ENCODE measurements around the gene ERGIC1.

ERGIC1 gene

GRCh38 chr5:172906436-172906835, 72.4 kb downstream of the ERGIC1 start:
- Histone ChIP-seq H3K79me2 (ENCODE audit: insufficient read depth, low read length) (no peaks in the 10 kb centered on the region), H3K36me3 (ENCODE audit: low read length) (no peaks in the 10 kb centered on the region), H3K9me3 (ENCODE audit: insufficient read depth, low read length) (no peaks in the 10 kb centered on the region), H4K20me1 (ENCODE audit: low read depth, low read length) (no peaks in the 10 kb centered on the region), H3F3A (ENCODE audit: insufficient read depth) (no peaks in the 10 kb centered on the region), H3K4me2 (ENCODE audit: low read depth, low read length, poor library complexity, severe bottlenecking) (no peak overlapping the region), H3K27ac (ENCODE audit: low read depth, low read length) (no peak overlapping the region), H3K27me3 (ENCODE audit: low read length) (no peaks in the 10 kb centered on the region), H2AFZ (ENCODE audit: low read depth, low read length, severe bottlenecking) (no peak overlapping the region), H3K4me3 (ENCODE audit: insufficient read depth, low read length, poor library complexity, severe bottlenecking) (no peak overlapping the region), H3K9me2 (replicated peaks; ENCODE audit: insufficient read depth, low read length) (no peaks in the 10 kb centered on the region), H3K9ac (ENCODE audit: low read length) (no peak overlapping the region)
- no peak for TF ChIP-seq EZH2phosphoT487 (conservative IDR thresholded peaks at IDR 0.05; ENCODE audit: low read length)
- no peak for TF ChIP-seq CTCF (IDR thresholded peaks at IDR 0.05; ENCODE audit: insufficient read depth, low read length, poor library complexity, severe bottlenecking)

- H4K20me1 ChIP-seq (ENCODE audit: low read depth, low read length) = no peaks in the 10 kb centered on the region
- no peaks in the 10 kb centered on the region for H3K27me3 ChIP-seq (ENCODE audit: low read length)
- no peak overlapping the region for H3K4me3 ChIP-seq (ENCODE audit: insufficient read depth, low read length, poor library complexity, severe bottlenecking)
- H3K4me2 ChIP-seq (ENCODE audit: low read depth, low read length, poor library complexity, severe bottlenecking) = no peak overlapping the region
- no peak overlapping the region for H3K27ac ChIP-seq (ENCODE audit: low read depth, low read length)
- H3K36me3 ChIP-seq (ENCODE audit: low read length) = no peaks in the 10 kb centered on the region
- no peak overlapping the region for H3K9ac ChIP-seq (ENCODE audit: low read length)
- H3K9me3 ChIP-seq (ENCODE audit: insufficient read depth, low read length) = no peaks in the 10 kb centered on the region
- TF ChIP-seq EZH2phosphoT487 (conservative IDR thresholded peaks at IDR 0.05; ENCODE audit: low read length) (no peak), CTCF (IDR thresholded peaks at IDR 0.05; ENCODE audit: insufficient read depth, low read length, poor library complexity, severe bottlenecking) (no peak)
- H3K9me2 ChIP-seq (replicated peaks; ENCODE audit: insufficient read depth, low read length) = no peaks in the 10 kb centered on the region
- no peak overlapping the region for H2AFZ ChIP-seq (ENCODE audit: low read depth, low read length, severe bottlenecking)
- no peaks in the 10 kb centered on the region for H3F3A ChIP-seq (ENCODE audit: insufficient read depth)
- H3K79me2 ChIP-seq (ENCODE audit: insufficient read depth, low read length) = no peaks in the 10 kb centered on the region
Observed at GRCh38 chr5:172906888-172907287, 72.8 kb downstream of the ERGIC1 start.

- no peak overlapping the region for H3K9ac ChIP-seq (ENCODE audit: low read length)
- no peaks in the 10 kb centered on the region for H3K9me3 ChIP-seq (ENCODE audit: insufficient read depth, low read length)
- H3K27me3 ChIP-seq (ENCODE audit: low read length) = no peaks in the 10 kb centered on the region
- H3K36me3 ChIP-seq (ENCODE audit: low read length) = no peaks in the 10 kb centered on the region
- no peaks in the 10 kb centered on the region for H3F3A ChIP-seq (ENCODE audit: insufficient read depth)
- H3K9me2 ChIP-seq (replicated peaks; ENCODE audit: insufficient read depth, low read length) = no peaks in the 10 kb centered on the region
- no peak overlapping the region for H3K4me2 ChIP-seq (ENCODE audit: low read depth, low read length, poor library complexity, severe bottlenecking)
- H4K20me1 ChIP-seq (ENCODE audit: low read depth, low read length) = no peaks in the 10 kb centered on the region
- H2AFZ ChIP-seq (ENCODE audit: low read depth, low read length, severe bottlenecking) = no peak overlapping the region
- no peak overlapping the region for H3K4me3 ChIP-seq (ENCODE audit: insufficient read depth, low read length, poor library complexity, severe bottlenecking)
- no peak for TF ChIP-seq CTCF (IDR thresholded peaks at IDR 0.05; ENCODE audit: insufficient read depth, low read length, poor library complexity, severe bottlenecking)
- no peak for TF ChIP-seq EZH2phosphoT487 (conservative IDR thresholded peaks at IDR 0.05; ENCODE audit: low read length)
- H3K79me2 ChIP-seq (ENCODE audit: insufficient read depth, low read length) = no peaks in the 10 kb centered on the region
- no peak overlapping the region for H3K27ac ChIP-seq (ENCODE audit: low read depth, low read length)
Observed at GRCh38 chr5:172907657-172908056, 73.6 kb downstream of the ERGIC1 start.
